ENCODE data around the gene PRRX2. TPM values are rescaled to one million over a fixed set of nuclear protein-coding genes. Genes with fewer than 3 reads are reported as not detected.

Gene PRRX2
- total and polyA plus RNA-seq, 9 of the 15 experiments (the other 6 are each of a cell fraction or from before 2014, with no cell fraction given), result 0.21 TPM; not detected in 8

- no peak for TF ChIP-seq ZNF347 (CRISPR knock-in tag; IDR thresholded peaks at IDR 0.05; ENCODE audit: low read depth)
- TF ChIP-seq HMBOX1 (IDR thresholded peaks at IDR 0.05), result no peak
- TF ChIP-seq BHLHE40 (IDR thresholded peaks at IDR 0.05; ENCODE audit: low read length), result 0 out of 2 replicates have a peak, but pooled peaks have one; percentile 27
- TF ChIP-seq GABPB1 (CRISPR knock-in tag; IDR thresholded peaks at IDR 0.05), result 0 out of 2 replicates have a peak, but pooled peaks have one; percentile 41
- TF ChIP-seq PHB2 (IDR thresholded peaks at IDR 0.05; ENCODE audit: low read depth), result no peak
- TF ChIP-seq SOX6 (IDR thresholded peaks at IDR 0.05), result no peak
- TF ChIP-seq USF2 (CRISPR knock-in tag; IDR thresholded peaks at IDR 0.05), result peak; percentile 17; the same call in 1 of the 2 replicates
- no peak for TF ChIP-seq NR3C1 (CRISPR knock-in tag; IDR thresholded peaks at IDR 0.05)
- TF ChIP-seq MYBL2 (IDR thresholded peaks at IDR 0.05; ENCODE audit: low read depth), result no peak
- TF ChIP-seq MYBL2 (CRISPR knock-in tag; IDR thresholded peaks at IDR 0.05; ENCODE audit: borderline replicate concordance), result no peak
- TF ChIP-seq RBM15 (IDR thresholded peaks at IDR 0.05; ENCODE audit: insufficient read depth, low read length), result no peak
- no peak for TF ChIP-seq UBTF (IDR thresholded peaks at IDR 0.05; ENCODE audit: borderline replicate concordance in 1 of 2, low read depth in 2 of 2, low read length in 2 of 2)
- peak; percentile 45 for TF ChIP-seq ZNF384 (IDR thresholded peaks at IDR 0.05; ENCODE audit: low read depth, low read length)
- TF ChIP-seq CC2D1A (IDR thresholded peaks at IDR 0.05), result peak; percentile 73
- no peak for TF ChIP-seq TFAM (CRISPR knock-in tag; conservative IDR thresholded peaks at IDR 0.05)
- 0 out of 2 replicates have a peak, but pooled peaks have one; percentile 32 for TF ChIP-seq ZKSCAN1 (IDR thresholded peaks at IDR 0.05; ENCODE audit: low read depth, low read length)
- peak; percentile 23; the same call in 1 of the 2 replicates for TF ChIP-seq ETV5 (CRISPR knock-in tag; IDR thresholded peaks at IDR 0.05; ENCODE audit: low read depth)
- TF ChIP-seq ZNF143 (CRISPR knock-in tag; IDR thresholded peaks at IDR 0.05), result no peak
- no peak for TF ChIP-seq ZBTB2 (IDR thresholded peaks at IDR 0.05)
- TF ChIP-seq RBM34 (IDR thresholded peaks at IDR 0.05; ENCODE audit: borderline replicate concordance, insufficient read depth, low read length), result no peak
- no peak for TF ChIP-seq SNIP1 (IDR thresholded peaks at IDR 0.05; ENCODE audit: low read depth)
- peak; percentile 40 for TF ChIP-seq NEUROD1 (IDR thresholded peaks at IDR 0.05; ENCODE audit: borderline replicate concordance, low read depth, low read length, partially characterized antibody)
- TF ChIP-seq MTA2 (IDR thresholded peaks at IDR 0.05; ENCODE audit: low read depth), result 0 out of 2 replicates have a peak, but pooled peaks have one; percentile 25
- no peak for TF ChIP-seq NR4A1 (CRISPR knock-in tag; IDR thresholded peaks at IDR 0.05)
- no peak for TF ChIP-seq NR4A1 (tag; IDR thresholded peaks at IDR 0.05)
These were observed 61.1 kb downstream of the PRRX2 start (continued) for GRCh38 chr9:129726322-129727160.

Measured in K562 (cell line).